ENCODE results near the gene NOPCHAP1. TPM values are rescaled to one million over a fixed set of nuclear protein-coding genes. Genes with fewer than 3 reads are reported as not detected.
"Not testable (repeated sequence)": the region's sequence is repeated elsewhere in the genome, so short reads cannot be mapped to it uniquely, and the experiment has no call there.

NOPCHAP1 gene
- total RNA-seq, 3 donors from 2014 or later (not counting 1 experiment from before 2014, with no cell fraction given), result 8.0 to 9.5 (median 8.6) TPM

DNA sequence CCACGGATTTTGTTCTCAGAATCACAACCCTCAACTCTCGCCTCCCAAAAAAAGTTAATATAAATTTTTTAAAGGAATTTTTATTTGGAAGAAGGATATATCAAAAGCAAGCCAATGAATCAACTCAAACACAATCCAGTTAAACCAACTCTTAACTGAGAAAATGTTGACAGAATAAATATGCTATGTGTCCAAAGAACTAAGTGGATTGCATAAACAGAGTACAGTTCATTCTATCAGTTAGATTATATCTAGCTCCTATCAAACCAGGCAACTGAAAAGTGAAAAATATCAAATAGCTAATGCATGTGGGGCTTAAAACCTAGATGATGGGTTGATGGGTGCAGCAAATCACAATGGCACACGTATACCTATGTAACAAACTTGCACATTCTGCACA lies 44.7 kb upstream of the NOPCHAP1 start:
- TF ChIP-seq, protein P1, sequence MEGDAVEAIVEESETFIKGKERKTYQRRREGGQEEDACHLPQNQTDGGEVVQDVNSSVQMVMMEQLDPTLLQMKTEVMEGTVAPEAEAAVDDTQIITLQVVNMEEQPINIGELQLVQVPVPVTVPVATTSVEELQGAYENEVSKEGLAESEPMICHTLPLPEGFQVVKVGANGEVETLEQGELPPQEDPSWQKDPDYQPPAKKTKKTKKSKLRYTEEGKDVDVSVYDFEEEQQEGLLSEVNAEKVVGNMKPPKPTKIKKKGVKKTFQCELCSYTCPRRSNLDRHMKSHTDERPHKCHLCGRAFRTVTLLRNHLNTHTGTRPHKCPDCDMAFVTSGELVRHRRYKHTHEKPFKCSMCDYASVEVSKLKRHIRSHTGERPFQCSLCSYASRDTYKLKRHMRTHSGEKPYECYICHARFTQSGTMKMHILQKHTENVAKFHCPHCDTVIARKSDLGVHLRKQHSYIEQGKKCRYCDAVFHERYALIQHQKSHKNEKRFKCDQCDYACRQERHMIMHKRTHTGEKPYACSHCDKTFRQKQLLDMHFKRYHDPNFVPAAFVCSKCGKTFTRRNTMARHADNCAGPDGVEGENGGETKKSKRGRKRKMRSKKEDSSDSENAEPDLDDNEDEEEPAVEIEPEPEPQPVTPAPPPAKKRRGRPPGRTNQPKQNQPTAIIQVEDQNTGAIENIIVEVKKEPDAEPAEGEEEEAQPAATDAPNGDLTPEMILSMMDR (IDR thresholded peaks at IDR 0.05), result no peak
- no peak for DNase-seq
- Mint-ChIP-seq H3K9me3 (no peaks in the 10 kb centered on the region), H3K36me3 (no peaks in the 10 kb centered on the region), H3K4me1 (no peaks in the 10 kb centered on the region), H3K27me3 (ENCODE audit: low read depth in 2 of 2) (peaks cover 16 to 40% of the 10 kb centered on the region in 2 donors), H3K4me3 (no peak overlapping the region), H3K27ac (no peak overlapping the region)
- Histone ChIP-seq H3K27ac (ENCODE audit: low read length) (no peak overlapping the region), H3K36me3 (ENCODE audit: control insufficient read depth, insufficient read depth, low read length) (no peaks in the 10 kb centered on the region), H3K9me3 (ENCODE audit: control insufficient read depth, insufficient read depth, low read length) (no peaks in the 10 kb centered on the region), H3K27me3 (ENCODE audit: control insufficient read depth, insufficient read depth, low read length) (no peaks in the 10 kb centered on the region), H3K4me1 (ENCODE audit: control insufficient read depth, insufficient read depth, low read length) (no peaks in the 10 kb centered on the region), H3K4me3 (ENCODE audit: low read length) (no peak overlapping the region)
- intact Hi-C loops (cut with micrococcal nuclease), result no loop called here
- no CpG with 5 or more reads among the region's 3 CpGs for WGBS (ENCODE audit: insufficient coverage)
- no peak for ATAC-seq

- DNase-seq, result no peak
- Histone ChIP-seq H3K36me3 (ENCODE audit: control insufficient read depth, insufficient read depth, low read length) (no peaks in the 10 kb centered on the region), H3K9me3 (ENCODE audit: control insufficient read depth, insufficient read depth, low read length) (no peaks in the 10 kb centered on the region), H3K4me3 (ENCODE audit: low read length) (no peak overlapping the region), H3K27me3 (ENCODE audit: control insufficient read depth, insufficient read depth, low read length) (no peaks in the 10 kb centered on the region), H3K27ac (ENCODE audit: low read length) (no peak overlapping the region), H3K4me1 (ENCODE audit: control insufficient read depth, insufficient read depth, low read length) (no peaks in the 10 kb centered on the region)
- no peaks in the 10 kb centered on the region for H3K4me1 Mint-ChIP-seq
- H3K27ac Mint-ChIP-seq, result no peak overlapping the region
- no peak for ATAC-seq
- no peak overlapping the region for H3K4me3 Mint-ChIP-seq
- no peaks in the 10 kb centered on the region for H3K36me3 Mint-ChIP-seq
- peaks cover 18 to 40% of the 10 kb centered on the region in 2 donors for H3K27me3 Mint-ChIP-seq (ENCODE audit: low read depth in 2 of 2)
- intact Hi-C loops (cut with micrococcal nuclease), result no loop called here
- 98% methylated on average over 4 of the region's 4 CpGs for WGBS (ENCODE audit: insufficient coverage)
- no peaks in the 10 kb centered on the region for H3K9me3 Mint-ChIP-seq
- TF ChIP-seq, protein P1 (IDR thresholded peaks at IDR 0.05), result no peak
Observed at GRCh38 chr12:104942075-104942474, 44.0 kb upstream of the NOPCHAP1 start.

GRCh38 chr12:104943401-104943800 lies 42.7 kb upstream of the NOPCHAP1 start:
- DNase-seq; H3K36me3 Mint-ChIP-seq; ATAC-seq; H3K4me1 ChIP-seq (ENCODE audit: control insufficient read depth, insufficient read depth, low read length); H3K36me3 ChIP-seq (ENCODE audit: control insufficient read depth, insufficient read depth, low read length); H3K4me3 ChIP-seq (ENCODE audit: low read length); H3K9me3 ChIP-seq (ENCODE audit: control insufficient read depth, insufficient read depth, low read length); H3K27ac ChIP-seq (ENCODE audit: low read length); H3K27me3 ChIP-seq (ENCODE audit: control insufficient read depth, insufficient read depth, low read length); H3K27ac Mint-ChIP-seq; H3K4me3 Mint-ChIP-seq; intact Hi-C loops (cut with micrococcal nuclease); H3K4me1 Mint-ChIP-seq; H3K9me3 Mint-ChIP-seq: not testable (repeated sequence)
- WGBS (ENCODE audit: insufficient coverage), result 96% methylated on average over 6 of the region's 8 CpGs
- peaks cover 15 to 29% of the 10 kb centered on the region in 2 donors for H3K27me3 Mint-ChIP-seq (ENCODE audit: low read depth in 2 of 2)

GRCh38 chr12:104944252-104944651 lies 41.9 kb upstream of the NOPCHAP1 start:
- no peaks in the 10 kb centered on the region for H3K4me1 Mint-ChIP-seq
- H3K4me1 ChIP-seq (ENCODE audit: control insufficient read depth, insufficient read depth, low read length), result no peaks in the 10 kb centered on the region
- DNase-seq (no peak), ATAC-seq (no peak)
- intact Hi-C loops (cut with micrococcal nuclease), result no loop called here
- no peak overlapping the region for H3K4me3 ChIP-seq (ENCODE audit: low read length)
- no peak overlapping the region for H3K27ac ChIP-seq (ENCODE audit: low read length)
- H3K27ac Mint-ChIP-seq, result no peak overlapping the region
- H3K9me3 Mint-ChIP-seq, result no peaks in the 10 kb centered on the region
- H3K36me3 Mint-ChIP-seq, result no peaks in the 10 kb centered on the region
- no peaks in the 10 kb centered on the region for H3K36me3 ChIP-seq (ENCODE audit: control insufficient read depth, insufficient read depth, low read length)
- H3K27me3 Mint-ChIP-seq (ENCODE audit: low read depth in 2 of 2), result peaks cover 15 to 27% of the 10 kb centered on the region in 2 donors
- TF ChIP-seq, protein P1 (IDR thresholded peaks at IDR 0.05), result no peak
- 93% methylated on average over 3 of the region's 3 CpGs for WGBS (ENCODE audit: insufficient coverage)
- H3K9me3 ChIP-seq (ENCODE audit: control insufficient read depth, insufficient read depth, low read length), result no peaks in the 10 kb centered on the region
- H3K27me3 ChIP-seq (ENCODE audit: control insufficient read depth, insufficient read depth, low read length), result no peaks in the 10 kb centered on the region
- no peak overlapping the region for H3K4me3 Mint-ChIP-seq

DNA sequence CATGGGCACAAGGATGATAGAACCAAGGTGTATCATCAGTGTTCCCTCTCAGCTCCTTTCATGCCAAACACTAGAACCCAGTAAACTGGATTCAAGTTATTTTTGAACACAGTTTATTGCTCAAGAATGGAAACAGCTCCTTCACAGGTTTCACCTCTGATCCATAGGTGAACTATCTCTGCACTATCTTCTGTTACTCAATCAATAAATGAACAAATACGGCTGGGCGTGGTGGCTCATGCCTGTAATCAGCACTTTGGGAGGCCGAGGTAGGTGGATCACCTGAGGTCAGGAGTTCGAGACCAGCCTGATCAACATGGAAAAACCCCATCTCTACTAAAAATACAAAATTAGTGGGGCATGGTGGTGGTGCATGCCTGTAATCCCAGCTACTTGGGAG lies 37.4 kb upstream of the NOPCHAP1 start:
- H3K4me1 Mint-ChIP-seq; H3K4me3 Mint-ChIP-seq; H3K4me3 ChIP-seq (ENCODE audit: low read length); H3K9me3 Mint-ChIP-seq; H3K27me3 ChIP-seq (ENCODE audit: control insufficient read depth, insufficient read depth, low read length); H3K4me1 ChIP-seq (ENCODE audit: control insufficient read depth, insufficient read depth, low read length); H3K27ac Mint-ChIP-seq; ATAC-seq; DNase-seq; intact Hi-C loops (cut with micrococcal nuclease); H3K9me3 ChIP-seq (ENCODE audit: control insufficient read depth, insufficient read depth, low read length); H3K36me3 Mint-ChIP-seq; H3K36me3 ChIP-seq (ENCODE audit: control insufficient read depth, insufficient read depth, low read length); H3K27ac ChIP-seq (ENCODE audit: low read length): not testable (repeated sequence)
- no CpG with 5 or more reads among the region's 4 CpGs for WGBS (ENCODE audit: insufficient coverage)
- H3K27me3 Mint-ChIP-seq (ENCODE audit: low read depth in 2 of 2), result peaks cover 17 to 23% of the 10 kb centered on the region in 2 donors

Measured in natural killer cell (primary cell).